Thoracic aorta (tissue), 2 donors: ENCODE measurements around the gene RPUSD3. TPM values are rescaled to one million over a fixed set of nuclear protein-coding genes. Genes with fewer than 3 reads are reported as not detected.

ENCODE experiments used
- ATAC-seq: fragments of 150-250 bp; one replicate; pipeline ENCODE4 v1.8.0; 2017; ENCODE audit warnings: low read depth; ENCODE audit not compliant: insufficient number of reproducible peaks, low FRiP score
- DNase-seq: peaks from one replicate; pipeline ENCODE4 v3.0.0-alpha.2; 2020; ENCODE audit warnings: low spot score
- H3K27ac ChIP-seq, 2 donors: fragments of 200-600 bp; sonication (generic); 1 replicate in 1 of 2; 2 replicates in 1 of 2; pipeline ENCODE4 v1.5.1; 2016; ENCODE audit warnings: mild to moderate bottlenecking in 2 of 2, moderate library complexity in 2 of 2
- H3K27me3 ChIP-seq: fragments of 200-600 bp; sonication (generic); replicated peaks from 2 replicates; pipeline ENCODE4 v1.6.0; 2016; ENCODE audit warnings: mild to moderate bottlenecking; ENCODE audit not compliant: insufficient read depth
- H3K36me3 ChIP-seq: fragments of 200-600 bp; sonication (generic); one replicate; pipeline ENCODE4 v1.5.1; 2016
- H3K4me1 ChIP-seq, 2 donors: fragments of 200-600 bp; sonication (generic); 1 replicate in 1 of 2; 2 replicates in 1 of 2; pipeline versions ENCODE4 v1.5.1 to v1.6.0; 2016; ENCODE audit warnings: low read depth in 2 of 2, mild to moderate bottlenecking in 1 of 2; ENCODE audit not compliant: control insufficient read depth in 1 of 2
- H3K4me3 ChIP-seq: fragments of 200-600 bp; sonication (generic); 2 replicates; pipeline ENCODE4 v1.5.1; 2016; ENCODE audit warnings: mild to moderate bottlenecking
- H3K9me3 ChIP-seq: fragments of 200-600 bp; sonication (generic); 2 replicates; pipeline ENCODE4 v1.5.1; 2016
- total RNA-seq, 2 donors: library from RNA; depleted of rRNA; stranded (reverse); fragments of >200 nt; gene quantifications; one replicate each; pipeline versions ENCODE4 v1.1.0 to v1.2.3, GENCODE V29; 2016
- TF ChIP-seq, protein P1 (sequence below): fragments of 200-600 bp; sonication (generic); IDR thresholded peaks from one replicate; pipeline ENCODE4 v1.5.1; 2019; ENCODE audit warnings: antibody characterized with exemption

The RPUSD3 gene
- total RNA-seq, 2 donors from 2014 or later, result 24.5 to 41.3 TPM

GRCh38 chr3:9834520-9835380 lies 9.1 kb downstream of the RPUSD3 start:
- TF ChIP-seq, protein P1, sequence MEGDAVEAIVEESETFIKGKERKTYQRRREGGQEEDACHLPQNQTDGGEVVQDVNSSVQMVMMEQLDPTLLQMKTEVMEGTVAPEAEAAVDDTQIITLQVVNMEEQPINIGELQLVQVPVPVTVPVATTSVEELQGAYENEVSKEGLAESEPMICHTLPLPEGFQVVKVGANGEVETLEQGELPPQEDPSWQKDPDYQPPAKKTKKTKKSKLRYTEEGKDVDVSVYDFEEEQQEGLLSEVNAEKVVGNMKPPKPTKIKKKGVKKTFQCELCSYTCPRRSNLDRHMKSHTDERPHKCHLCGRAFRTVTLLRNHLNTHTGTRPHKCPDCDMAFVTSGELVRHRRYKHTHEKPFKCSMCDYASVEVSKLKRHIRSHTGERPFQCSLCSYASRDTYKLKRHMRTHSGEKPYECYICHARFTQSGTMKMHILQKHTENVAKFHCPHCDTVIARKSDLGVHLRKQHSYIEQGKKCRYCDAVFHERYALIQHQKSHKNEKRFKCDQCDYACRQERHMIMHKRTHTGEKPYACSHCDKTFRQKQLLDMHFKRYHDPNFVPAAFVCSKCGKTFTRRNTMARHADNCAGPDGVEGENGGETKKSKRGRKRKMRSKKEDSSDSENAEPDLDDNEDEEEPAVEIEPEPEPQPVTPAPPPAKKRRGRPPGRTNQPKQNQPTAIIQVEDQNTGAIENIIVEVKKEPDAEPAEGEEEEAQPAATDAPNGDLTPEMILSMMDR, result no peak
- H3K36me3 ChIP-seq, result peaks cover 17% of the 10 kb centered on the region
- no peaks in the 10 kb centered on the region for H3K4me1 ChIP-seq
- no peak for ATAC-seq
- H3K4me3 ChIP-seq, result no peak overlapping the region
- H3K9me3 ChIP-seq, result no peaks in the 10 kb centered on the region
- no peak overlapping the region for H3K27ac ChIP-seq
- no peaks in the 10 kb centered on the region for H3K27me3 ChIP-seq
- no peak for DNase-seq

GRCh38 chr3:9833078-9833477 lies 10.7 kb downstream of the RPUSD3 start:
- no peak for ATAC-seq
- no peak overlapping the region for H3K27ac ChIP-seq
- H3K4me1 ChIP-seq, result no peaks in the 10 kb centered on the region
- no peak overlapping the region for H3K4me3 ChIP-seq
- no peak for DNase-seq
- peaks cover 20% of the 10 kb centered on the region for H3K36me3 ChIP-seq
- no peaks in the 10 kb centered on the region for H3K9me3 ChIP-seq
- no peaks in the 10 kb centered on the region for H3K27me3 ChIP-seq
- TF ChIP-seq, protein P1, result no peak

GRCh38 chr3:9831253-9831652 lies 12.6 kb downstream of the RPUSD3 start:
- no peak for DNase-seq
- Histone ChIP-seq H3K4me1 (no peaks in the 10 kb centered on the region), H3K27ac (no peak overlapping the region), H3K27me3 (no peaks in the 10 kb centered on the region), H3K9me3 (no peaks in the 10 kb centered on the region), H3K4me3 (no peak overlapping the region), H3K36me3 (peaks cover 20% of the 10 kb centered on the region)
- TF ChIP-seq, protein P1, result no peak
- no peak for ATAC-seq

GRCh38 chr3:9828801-9829755 lies 14.7 kb downstream of the RPUSD3 start:
- TF ChIP-seq, protein P1, result no peak
- DNase-seq, result no peak
- no peak overlapping the region for H3K27ac ChIP-seq
- no peaks in the 10 kb centered on the region for H3K4me1 ChIP-seq
- peaks cover 12% of the 10 kb centered on the region for H3K36me3 ChIP-seq
- ATAC-seq, result no peak
- H3K9me3 ChIP-seq, result no peaks in the 10 kb centered on the region
- H3K27me3 ChIP-seq, result no peaks in the 10 kb centered on the region
- H3K4me3 ChIP-seq, result no peak overlapping the region
